Neutrophil (primary cell): Measurements from ENCODE around the gene CEL.
"Not testable (repeated sequence)": the region's sequence is repeated elsewhere in the genome, so short reads cannot be mapped to it uniquely, and the experiment has no call there.

Experiments used
- H3K27ac ChIP-seq: fragments of 200-600 bp; sonication (generic); 2 replicates; pipeline ENCODE4 v1.5.1; 2016; ENCODE audit warnings: mild to moderate bottlenecking, moderate library complexity
- H3K27me3 ChIP-seq: fragments of 200-600 bp; sonication (generic); 2 replicates; pipeline ENCODE4 v1.6.0; 2016; ENCODE audit warnings: mild to moderate bottlenecking
- H3K36me3 ChIP-seq: fragments of 200-600 bp; sonication (generic); 2 replicates; pipeline ENCODE4 v1.5.1; 2017
- H3K4me1 ChIP-seq, 2 experiments: fragments of 200-600 bp in 1 of 2; sonication (generic) in 1 of 2; 1 replicate in 1 of 2; 2 replicates in 1 of 2; pipeline versions ENCODE4 v1.5.1 to v1.6.1; 2013 to 2016; ENCODE audit warnings: low read depth in 1 of 2, low read length in 1 of 2, mild to moderate bottlenecking in 1 of 2, moderate library complexity in 1 of 2; ENCODE audit not compliant: control insufficient read depth in 1 of 2, insufficient read depth in 1 of 2
- H3K4me3 ChIP-seq, 2 experiments: fragments of 200-600 bp in 1 of 2; sonication (generic) in 1 of 2; 1 replicate in 1 of 2; 2 replicates in 1 of 2; pipeline ENCODE4 v1.5.1; 2013 to 2016; ENCODE audit warnings: low read depth in 1 of 2, low read length in 1 of 2, mild to moderate bottlenecking in 1 of 2, moderate library complexity in 1 of 2
- H3K9me3 ChIP-seq: fragments of 200-600 bp; sonication (generic); 2 replicates; pipeline ENCODE4 v1.5.1; 2016
- TF ChIP-seq, protein P1 (sequence below): fragments of 200-600 bp; sonication (generic); IDR thresholded peaks from 2 replicates; pipeline ENCODE4 v1.5.1; 2016; ENCODE audit warnings: antibody characterized with exemption

Gene CEL

DNA sequence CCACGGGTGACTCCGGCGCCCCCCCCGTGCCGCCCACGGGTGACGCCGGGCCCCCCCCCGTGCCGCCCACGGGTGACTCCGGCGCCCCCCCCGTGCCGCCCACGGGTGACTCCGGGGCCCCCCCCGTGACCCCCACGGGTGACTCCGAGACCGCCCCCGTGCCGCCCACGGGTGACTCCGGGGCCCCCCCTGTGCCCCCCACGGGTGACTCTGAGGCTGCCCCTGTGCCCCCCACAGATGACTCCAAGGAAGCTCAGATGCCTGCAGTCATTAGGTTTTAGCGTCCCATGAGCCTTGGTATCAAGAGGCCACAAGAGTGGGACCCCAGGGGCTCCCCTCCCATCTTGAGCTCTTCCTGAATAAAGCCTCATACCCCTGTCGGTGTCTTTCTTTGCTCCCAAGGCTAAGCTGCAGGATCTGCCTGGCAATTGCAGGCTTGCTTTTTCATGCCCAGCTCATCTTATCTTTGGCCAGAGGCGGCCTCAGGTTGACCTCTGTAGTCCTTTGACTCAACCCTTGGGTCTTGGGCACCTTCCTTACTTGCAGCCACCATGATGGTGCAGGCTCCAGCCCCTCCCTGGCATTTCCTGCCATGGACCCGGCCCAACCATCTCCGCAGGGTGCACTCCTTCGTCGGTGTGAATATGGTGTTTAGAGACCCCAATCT lies 9.8 kb downstream of the CEL start:
- Histone ChIP-seq H3K27ac (no peak overlapping the region), H3K4me3 (no peak overlapping the region), H3K9me3 (no peaks in the 10 kb centered on the region), H3K27me3 (no peaks in the 10 kb centered on the region), H3K36me3 (no peaks in the 10 kb centered on the region), H3K4me1 (no peaks in the 10 kb centered on the region)
- TF ChIP-seq, protein P1, sequence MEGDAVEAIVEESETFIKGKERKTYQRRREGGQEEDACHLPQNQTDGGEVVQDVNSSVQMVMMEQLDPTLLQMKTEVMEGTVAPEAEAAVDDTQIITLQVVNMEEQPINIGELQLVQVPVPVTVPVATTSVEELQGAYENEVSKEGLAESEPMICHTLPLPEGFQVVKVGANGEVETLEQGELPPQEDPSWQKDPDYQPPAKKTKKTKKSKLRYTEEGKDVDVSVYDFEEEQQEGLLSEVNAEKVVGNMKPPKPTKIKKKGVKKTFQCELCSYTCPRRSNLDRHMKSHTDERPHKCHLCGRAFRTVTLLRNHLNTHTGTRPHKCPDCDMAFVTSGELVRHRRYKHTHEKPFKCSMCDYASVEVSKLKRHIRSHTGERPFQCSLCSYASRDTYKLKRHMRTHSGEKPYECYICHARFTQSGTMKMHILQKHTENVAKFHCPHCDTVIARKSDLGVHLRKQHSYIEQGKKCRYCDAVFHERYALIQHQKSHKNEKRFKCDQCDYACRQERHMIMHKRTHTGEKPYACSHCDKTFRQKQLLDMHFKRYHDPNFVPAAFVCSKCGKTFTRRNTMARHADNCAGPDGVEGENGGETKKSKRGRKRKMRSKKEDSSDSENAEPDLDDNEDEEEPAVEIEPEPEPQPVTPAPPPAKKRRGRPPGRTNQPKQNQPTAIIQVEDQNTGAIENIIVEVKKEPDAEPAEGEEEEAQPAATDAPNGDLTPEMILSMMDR = no peak

DNA sequence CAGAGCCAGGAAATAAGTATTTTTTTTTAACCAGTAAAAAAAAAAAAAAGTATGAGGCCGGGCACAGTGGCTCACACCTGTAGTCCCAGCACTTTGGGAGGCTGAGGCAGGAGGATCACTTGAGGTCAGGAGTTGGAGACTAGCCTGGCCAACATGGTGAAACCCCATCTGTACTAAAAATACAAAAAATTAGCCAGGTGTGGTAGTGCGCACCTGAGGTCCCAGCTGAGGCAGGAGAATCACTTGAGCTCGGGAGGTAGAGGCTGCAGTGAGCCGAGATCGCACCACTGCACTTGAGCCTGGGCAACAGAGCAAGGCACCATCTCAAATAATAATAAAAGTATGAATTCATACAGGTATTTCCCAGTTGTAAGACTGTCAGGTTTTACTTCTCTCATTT lies 10.4 kb downstream of the CEL start:
- H3K9me3 ChIP-seq, H3K36me3 ChIP-seq, H3K4me3 ChIP-seq, H3K4me1 ChIP-seq, H3K27ac ChIP-seq, H3K27me3 ChIP-seq: not testable (repeated sequence)

DNA sequence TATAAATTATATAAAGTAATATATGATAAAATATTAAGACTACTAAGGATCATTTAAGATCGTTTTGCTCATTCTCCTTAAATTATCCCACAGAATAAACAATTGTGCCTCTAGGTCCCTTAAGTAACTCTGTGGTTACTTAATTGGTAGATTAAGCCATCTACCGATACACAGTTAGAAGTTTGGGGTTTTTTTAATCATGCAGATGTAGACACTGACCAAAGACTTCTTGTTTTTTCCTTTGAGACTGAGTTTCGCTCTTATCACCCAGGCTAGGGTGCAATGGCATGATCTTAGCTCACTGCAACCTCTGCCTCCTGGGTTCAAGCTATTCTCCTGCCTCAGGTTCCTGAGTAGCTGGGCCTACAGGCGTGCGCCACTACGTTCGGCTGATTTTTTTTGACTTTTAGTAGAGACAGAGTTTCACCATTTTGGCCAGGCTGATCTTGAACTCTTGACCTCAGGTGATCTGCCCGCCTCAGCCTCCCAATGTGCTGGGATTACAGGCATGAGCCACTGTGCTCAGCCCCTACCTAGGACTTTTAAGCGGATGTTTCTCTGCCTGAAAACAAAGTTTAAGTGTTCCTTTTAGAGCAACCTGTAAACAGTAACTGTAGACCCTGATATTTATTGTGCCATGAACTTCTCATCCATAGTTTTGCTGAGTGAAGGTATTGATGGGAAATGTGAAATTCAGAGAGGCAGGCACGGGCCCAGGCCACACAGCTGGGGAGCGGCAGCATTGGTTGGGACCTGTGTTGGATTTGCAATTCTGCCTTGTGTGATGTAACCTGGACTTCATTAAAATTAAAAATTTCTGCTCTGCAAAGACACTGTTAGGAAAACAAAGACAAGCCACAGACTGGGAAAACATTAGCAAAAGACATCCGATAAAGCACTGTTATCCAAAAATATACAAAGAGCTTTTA lies 11.6 kb downstream of the CEL start:
- no peaks in the 10 kb centered on the region for H3K27me3 ChIP-seq
- TF ChIP-seq, protein P1 = no peak
- no peak overlapping the region for H3K4me3 ChIP-seq
- no peaks in the 10 kb centered on the region for H3K36me3 ChIP-seq
- no peaks in the 10 kb centered on the region for H3K4me1 ChIP-seq
- H3K27ac ChIP-seq = no peak overlapping the region
- H3K9me3 ChIP-seq = no peaks in the 10 kb centered on the region

DNA sequence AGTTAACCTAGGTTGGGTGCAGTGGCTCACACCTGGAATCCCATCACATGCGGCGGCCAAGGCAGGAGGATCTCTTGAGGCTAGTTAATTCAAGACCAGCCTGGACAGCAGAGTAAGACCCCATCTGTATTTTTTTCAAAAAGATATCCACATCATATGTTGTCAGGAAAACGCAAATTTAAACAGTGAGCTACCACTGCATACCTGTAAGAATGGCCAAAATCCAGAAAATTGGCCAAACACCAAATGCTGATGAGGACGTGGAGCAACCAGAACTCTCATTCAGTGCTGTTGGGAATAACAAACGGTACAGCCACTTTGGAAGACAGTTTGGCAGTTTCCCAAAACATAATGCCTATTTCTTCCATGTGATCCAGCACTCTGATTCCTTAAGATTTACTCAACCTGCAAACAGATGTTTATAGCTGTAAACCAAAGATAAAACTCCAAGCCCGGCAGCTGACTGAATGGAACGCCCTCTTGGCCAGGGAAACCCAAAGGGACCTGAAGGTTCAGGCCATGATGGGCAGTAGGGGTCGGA lies 12.4 kb downstream of the CEL start:
- Histone ChIP-seq H3K4me3 (no peak overlapping the region), H3K36me3 (no peaks in the 10 kb centered on the region), H3K4me1 (no peaks in the 10 kb centered on the region), H3K27me3 (no peaks in the 10 kb centered on the region), H3K27ac (no peak overlapping the region), H3K9me3 (no peaks in the 10 kb centered on the region)
- TF ChIP-seq, protein P1 = no peak

DNA sequence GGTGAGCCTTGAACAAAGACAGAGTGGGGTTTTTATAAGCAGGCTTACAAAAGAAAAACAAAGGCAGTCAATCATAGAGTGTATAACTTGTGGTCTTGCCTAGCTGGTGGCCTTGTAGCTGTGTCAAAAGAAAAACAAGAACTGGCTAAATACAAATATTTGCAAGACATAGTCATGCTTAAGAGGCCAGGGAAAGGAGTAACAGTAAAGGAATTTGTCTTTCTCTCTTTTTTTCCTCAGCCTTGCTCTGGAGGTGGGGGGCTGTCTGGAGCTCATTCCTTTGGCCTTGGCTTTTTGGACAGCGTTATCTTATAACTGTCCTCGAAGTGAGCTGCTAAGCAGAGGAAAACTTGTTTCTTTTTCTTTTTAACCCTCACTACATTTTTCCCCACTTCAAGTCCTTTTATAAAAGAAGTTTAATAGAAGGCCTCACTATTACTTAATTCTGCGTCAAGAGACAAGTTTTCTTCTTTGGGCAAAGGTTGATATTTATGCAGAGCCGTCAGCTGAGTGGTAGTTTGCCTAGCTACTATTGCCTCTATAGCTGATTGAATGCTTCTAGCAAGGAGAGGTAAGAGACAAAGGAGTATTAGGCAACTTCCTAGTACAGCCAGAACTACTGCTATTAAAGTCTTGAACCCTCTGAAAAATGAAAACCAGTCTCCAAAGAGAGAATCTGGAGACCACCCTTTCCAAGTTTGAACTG lies 14.3 kb downstream of the CEL start:
- no peaks in the 10 kb centered on the region for H3K9me3 ChIP-seq
- H3K36me3 ChIP-seq = no peaks in the 10 kb centered on the region
- no peak overlapping the region for H3K27ac ChIP-seq
- TF ChIP-seq, protein P1 = no peak
- peaks cover 6% of the 10 kb centered on the region for H3K27me3 ChIP-seq
- no peaks in the 10 kb centered on the region for H3K4me1 ChIP-seq
- no peak overlapping the region for H3K4me3 ChIP-seq
